ENCODE results near the gene SH2D1B.

The SH2D1B gene

GRCh38 chr1:162347281-162347680 lies 64.7 kb downstream of the SH2D1B start:
- no peak overlapping the region for H3K4me3 ChIP-seq (ENCODE audit: low read depth, low read length)
- ChIA-PET CTCF (interaction anchor here (1.3 kb wide), 1 partner anchor 9 kb away, joined by 4 read pairs; no protein-coding TSS in a partner anchor), POLR2A (no interaction called here)
- no peak for TF ChIP-seq CTCF (IDR thresholded peaks at IDR 0.05; ENCODE audit: insufficient read depth, low read length, missing control alignments)
- DNase-seq (ENCODE audit: low read depth, low spot score) = no peak
